ENCODE results near the gene KRT84.
"Not testable (repeated sequence)": the region's sequence is repeated elsewhere in the genome, so short reads cannot be mapped to it uniquely, and the experiment has no call there.

The KRT84 gene

DNA sequence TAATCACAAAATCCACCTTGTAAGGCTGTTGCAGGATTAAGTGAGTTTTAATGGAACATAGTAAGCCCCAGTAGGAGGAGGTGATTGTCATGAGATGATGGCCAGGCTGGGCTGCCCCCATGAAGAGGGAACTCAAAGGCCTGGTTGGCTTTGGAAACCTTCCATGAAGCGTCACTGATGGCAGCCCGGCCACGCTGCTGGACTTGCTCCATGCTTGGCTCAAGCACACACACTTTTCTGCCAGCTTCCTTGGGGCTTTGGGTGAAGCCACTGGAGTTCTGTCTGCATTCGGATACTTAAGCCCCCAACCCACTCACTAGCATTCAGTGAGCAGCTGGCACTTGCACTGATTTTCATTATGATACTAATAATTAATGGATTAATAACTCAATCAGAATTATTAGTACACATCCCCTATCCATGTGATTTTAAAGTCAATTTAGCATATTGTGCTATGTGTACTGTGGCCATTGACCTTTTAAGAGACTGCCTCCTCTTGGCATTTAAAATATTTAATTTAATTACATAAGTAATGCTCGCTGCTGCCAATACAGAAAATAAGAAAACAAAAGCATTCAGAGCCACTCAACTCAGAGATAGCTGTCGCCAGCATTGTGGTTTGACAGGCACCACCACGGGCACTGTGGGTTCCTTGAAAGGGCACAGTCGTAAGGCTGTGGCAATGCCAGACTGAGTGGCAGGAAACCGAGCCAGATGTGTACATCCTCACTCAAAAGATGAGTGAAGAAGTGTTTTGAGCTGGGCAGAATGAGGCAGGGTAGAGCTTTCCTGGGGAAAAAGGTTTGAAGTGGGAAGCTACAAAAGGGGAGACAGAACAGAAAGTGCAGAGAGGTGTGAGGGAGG lies 34.0 kb downstream of the KRT84 start:
- in situ Hi-C loops (cut with MboI; ENCODE audit: low pct_unique_long_range_greater_than_20kb, low sequenced_read_pairs), result no loop called here
- no peak for DNase-seq

DNA sequence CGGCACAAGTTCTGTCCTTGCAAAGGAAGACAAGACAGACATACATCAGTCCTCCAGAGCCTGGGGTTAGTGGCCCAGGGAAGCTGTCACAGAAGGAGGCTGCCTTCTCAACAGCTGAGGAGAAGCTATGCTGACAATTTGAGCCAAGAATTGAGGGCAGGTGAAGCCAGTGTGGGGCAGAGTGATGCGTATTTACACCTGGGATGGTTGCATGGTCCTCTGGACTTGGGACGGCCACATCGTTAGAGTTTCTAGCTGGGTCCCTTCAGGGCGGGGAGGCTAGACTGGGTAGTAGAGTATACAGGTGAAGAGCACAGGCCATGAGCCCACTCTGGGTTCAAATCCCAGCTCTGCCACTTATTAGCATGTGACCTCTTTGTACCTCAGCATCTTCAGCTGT lies 34.7 kb downstream of the KRT84 start:
- in situ Hi-C loops (cut with MboI; ENCODE audit: low pct_unique_long_range_greater_than_20kb, low sequenced_read_pairs), result no loop called here

DNA sequence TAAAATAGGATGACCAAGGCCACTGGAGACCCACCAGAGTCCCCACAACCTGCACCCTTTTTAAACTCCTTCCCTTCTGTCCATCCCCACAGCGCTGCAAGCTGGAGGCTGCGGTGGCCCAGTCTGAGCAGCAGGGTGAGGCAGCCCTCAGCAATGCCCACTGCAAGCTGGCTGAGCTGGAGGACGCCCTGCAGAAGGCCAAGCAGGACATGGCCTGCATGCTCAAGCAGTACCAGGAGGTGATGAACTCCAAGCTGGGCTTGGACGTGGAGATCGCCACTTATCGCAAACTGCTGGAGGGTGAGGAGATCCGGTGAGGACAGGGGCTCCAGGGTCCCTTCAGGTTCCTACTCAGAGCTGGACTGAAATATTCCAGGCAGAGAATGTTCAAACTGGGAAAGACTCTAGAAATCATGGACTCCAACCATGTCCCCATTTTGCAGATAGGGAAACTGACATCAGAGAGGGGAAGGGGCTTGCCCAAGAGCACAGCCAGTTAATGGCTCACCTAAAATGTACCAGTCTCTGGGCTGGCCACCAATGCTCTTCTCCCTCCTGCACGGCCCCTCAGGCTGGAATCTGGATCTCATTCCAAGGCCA lies 35.3 kb downstream of the KRT84 start:
- no peak for DNase-seq
- in situ Hi-C loops (cut with MboI; ENCODE audit: low pct_unique_long_range_greater_than_20kb, low sequenced_read_pairs), result no loop called here

More for the DNA sequence above, 34.7 kb downstream of the KRT84 start:
- DNase-seq, result no peak

DNA sequence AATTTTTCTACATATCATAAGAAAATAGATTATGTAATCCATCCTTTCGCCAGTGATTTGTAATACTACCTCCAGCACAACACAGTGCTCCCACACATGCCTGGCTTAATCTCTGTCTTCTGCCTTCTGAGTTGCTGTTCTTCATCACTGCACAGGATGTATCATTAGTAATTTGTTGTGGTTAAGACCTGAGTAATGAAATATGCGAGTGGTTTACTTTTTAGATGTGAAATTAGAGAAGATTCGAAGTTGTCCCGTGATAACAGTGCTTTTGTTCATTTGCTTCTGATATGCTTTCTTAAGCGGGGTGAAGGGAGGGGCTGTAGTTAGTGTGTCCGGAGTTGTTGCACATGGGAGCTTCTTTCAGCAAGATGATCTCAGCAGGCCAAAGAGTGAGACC lies 36.3 kb downstream of the KRT84 start:
- in situ Hi-C loops (cut with MboI; ENCODE audit: low pct_unique_long_range_greater_than_20kb, low sequenced_read_pairs), result no loop called here

DNA sequence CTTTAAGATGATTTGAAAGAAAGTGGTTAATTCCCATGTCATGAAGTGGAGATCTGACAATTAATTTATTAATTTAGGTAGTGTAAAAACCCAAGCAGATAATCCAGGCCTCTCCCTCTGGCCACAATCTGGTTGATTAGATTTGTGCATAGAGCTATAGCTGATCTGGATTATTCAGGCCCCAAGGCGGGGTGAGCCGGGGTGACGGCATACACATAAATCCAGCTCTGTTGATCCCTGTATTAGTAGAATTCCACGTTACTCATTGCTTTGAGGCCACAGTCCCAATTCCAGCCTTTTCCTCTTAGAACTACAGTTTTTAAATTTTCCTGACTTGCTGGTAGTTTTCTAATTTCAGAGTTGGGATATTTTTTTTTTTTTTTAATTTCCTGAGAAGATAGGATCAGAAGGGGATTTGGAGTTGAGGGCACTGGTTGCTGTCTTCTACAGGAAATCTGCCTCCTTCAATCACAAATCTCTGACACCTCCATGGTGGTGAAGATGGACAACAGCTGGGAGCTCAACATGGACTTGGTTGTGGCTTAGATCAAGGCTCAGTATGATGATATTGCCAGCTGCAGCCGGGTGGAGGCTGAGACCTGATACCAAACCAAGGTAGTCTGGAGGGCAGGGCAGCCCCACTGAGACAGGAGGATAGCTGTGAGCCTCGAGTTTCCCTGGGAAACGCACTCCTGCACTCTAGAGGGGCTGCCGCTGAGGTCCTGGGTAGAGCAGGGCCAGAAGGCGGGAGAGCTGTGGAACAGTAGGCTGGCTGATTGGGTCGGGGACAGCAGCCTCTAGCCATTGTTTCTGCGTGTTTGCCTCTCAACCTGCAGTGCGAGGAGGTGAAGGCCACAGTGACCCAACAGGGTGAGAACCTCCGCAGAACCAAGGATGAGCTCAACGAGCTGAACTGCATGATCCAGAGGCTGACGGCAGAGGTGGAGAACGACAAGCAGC lies 37.6 kb downstream of the KRT84 start:
- DNase-seq, result no peak
- in situ Hi-C loops (cut with MboI; ENCODE audit: low pct_unique_long_range_greater_than_20kb, low sequenced_read_pairs), result no loop called here

More for the DNA sequence above, 36.3 kb downstream of the KRT84 start:
- DNase-seq, result no peak

DNA sequence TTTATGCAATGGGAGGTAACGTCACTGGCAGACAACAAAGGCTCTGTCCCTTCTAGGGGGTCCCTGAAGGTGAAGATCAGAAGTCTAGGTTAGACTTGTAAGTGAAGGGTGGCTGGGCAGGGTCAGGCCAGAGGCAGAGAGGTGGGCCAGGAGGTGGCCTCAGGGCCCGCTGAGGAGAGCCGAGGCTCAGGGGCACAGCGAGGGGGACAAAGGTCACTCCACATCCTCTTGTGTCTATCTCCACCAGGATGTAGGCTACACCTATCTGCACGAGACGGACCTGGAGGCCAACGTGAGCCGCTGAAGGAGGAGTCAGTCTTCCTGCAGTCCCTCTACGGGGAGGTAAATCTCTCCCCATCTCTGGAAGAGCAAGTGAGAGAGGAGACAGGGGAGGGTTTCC lies 38.4 kb downstream of the KRT84 start:
- DNase-seq, result no peak
- in situ Hi-C loops (cut with MboI; ENCODE audit: low pct_unique_long_range_greater_than_20kb, low sequenced_read_pairs), result no loop called here

DNA sequence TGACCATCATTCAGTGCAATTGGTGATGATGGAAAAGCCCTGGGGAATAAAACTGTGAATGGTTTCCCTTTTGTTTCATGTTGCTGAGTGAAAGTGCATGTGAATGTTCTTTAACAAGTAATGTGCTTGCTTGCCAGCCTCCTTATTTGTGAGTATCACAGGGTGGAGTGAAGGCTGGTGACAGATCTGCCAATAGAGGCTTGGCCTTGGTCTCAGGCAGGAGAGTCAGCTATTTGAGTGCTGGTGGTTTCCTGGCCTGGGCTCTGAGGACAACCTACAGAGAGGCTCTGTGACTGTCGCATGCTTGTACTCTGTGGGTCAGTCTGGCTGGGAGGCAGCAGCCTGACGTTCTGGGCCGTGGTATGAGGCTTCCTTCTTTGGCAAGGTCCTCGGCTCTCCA lies 38.9 kb downstream of the KRT84 start:
- in situ Hi-C loops (cut with MboI; ENCODE audit: low pct_unique_long_range_greater_than_20kb, low sequenced_read_pairs), result no loop called here
- no peak for DNase-seq

DNA sequence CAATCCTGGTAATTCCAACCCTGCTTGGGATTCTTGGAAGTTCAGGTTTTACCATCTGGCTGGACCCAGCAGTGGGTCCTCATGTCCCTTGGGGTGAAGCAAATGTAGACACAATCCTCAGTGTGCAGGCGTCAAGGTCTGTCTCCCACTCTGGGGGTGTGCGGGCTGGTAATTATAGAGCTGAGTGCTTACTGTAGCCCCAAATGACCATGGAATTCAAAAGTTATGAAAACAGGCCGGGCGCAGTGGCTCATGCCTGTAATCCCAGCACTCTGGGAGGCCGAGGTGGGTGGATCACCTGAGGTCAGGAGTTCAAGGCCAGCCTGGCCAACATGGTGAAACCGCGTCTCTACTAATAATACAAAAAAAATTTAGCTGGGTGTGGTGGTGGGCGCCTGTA lies 40.4 kb downstream of the KRT84 start:
- in situ Hi-C loops (cut with MboI; ENCODE audit: low pct_unique_long_range_greater_than_20kb, low sequenced_read_pairs); DNase-seq: not testable (repeated sequence)

DNA sequence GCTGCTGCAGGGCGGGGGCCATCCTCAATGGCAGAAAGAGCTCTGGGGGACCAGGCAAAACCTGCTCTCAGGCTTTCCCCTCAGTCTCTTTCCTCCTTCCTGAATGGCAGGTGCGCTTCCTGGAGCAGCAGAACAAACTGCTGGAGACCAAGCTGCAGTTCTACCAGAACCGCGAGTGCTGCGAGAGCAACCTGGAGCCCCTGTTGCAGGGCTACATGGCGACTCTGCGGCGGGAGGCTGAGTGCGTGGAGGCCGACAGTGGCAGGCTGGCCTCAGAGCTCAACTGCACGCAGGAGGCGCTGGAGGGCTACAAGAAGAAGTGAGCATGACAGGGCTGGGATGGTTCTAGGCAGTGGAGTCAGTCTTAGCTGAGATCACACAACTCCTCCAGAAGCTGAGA lies 41.3 kb downstream of the KRT84 start:
- in situ Hi-C loops (cut with MboI; ENCODE audit: low pct_unique_long_range_greater_than_20kb, low sequenced_read_pairs), result no loop called here
- DNase-seq, result no peak

DNA sequence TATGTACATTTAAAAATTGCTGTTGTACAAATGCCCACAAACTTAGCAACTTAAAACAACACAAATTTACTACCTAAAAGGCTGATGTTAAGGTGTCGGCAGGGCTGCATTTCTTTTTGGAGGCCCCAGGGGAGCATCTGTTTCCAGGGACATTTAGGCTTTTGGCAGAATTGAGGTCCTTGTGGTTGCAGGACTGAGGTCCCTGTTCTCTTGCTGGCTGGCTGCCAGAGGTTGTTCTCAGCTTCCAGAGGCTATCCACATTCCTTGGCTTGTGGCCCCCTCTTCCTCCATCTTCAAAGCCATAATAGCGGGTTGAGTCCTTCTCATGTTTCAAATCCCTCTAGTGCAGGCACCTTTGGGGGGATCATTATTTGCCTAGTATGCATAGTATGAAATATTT lies 41.9 kb downstream of the KRT84 start:
- in situ Hi-C loops (cut with MboI; ENCODE audit: low pct_unique_long_range_greater_than_20kb, low sequenced_read_pairs), result no loop called here
- DNase-seq, result no peak

DNA sequence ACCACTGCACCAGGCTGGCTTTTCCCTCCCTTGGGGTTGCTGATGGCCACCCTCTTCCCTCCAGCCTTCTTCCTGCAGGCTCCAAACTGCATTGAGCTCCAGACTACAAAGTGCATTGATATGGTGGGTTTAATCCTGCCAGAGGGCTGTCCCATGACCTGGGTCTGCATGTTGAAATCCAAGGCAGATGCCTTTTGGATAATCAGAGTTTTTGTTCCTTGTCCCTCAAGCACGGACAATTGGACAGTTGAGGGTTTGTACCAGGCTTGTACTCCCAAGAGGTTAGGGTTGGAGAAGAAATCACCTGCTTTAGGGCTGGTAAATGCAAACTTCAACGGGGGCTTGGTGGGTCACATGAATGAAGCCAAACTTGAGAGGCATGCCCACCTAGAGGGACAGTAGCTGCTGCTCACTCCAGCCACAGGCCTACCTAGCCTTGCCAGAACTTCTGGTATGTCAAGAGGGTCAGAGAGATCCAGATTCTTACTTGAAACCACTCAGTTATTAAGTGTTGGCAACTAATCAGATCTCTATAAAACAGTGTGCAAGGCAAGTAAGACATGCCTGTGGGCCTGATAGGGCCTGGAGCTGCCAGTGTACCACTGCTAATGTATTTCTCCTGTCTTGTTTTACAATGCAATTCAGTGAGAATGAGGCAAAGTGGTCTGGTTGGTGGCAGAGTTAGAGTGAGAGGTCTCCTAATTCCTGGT lies 42.5 kb downstream of the KRT84 start:
- in situ Hi-C loops (cut with MboI; ENCODE audit: low pct_unique_long_range_greater_than_20kb, low sequenced_read_pairs), result no loop called here
- DNase-seq, result no peak

DNA sequence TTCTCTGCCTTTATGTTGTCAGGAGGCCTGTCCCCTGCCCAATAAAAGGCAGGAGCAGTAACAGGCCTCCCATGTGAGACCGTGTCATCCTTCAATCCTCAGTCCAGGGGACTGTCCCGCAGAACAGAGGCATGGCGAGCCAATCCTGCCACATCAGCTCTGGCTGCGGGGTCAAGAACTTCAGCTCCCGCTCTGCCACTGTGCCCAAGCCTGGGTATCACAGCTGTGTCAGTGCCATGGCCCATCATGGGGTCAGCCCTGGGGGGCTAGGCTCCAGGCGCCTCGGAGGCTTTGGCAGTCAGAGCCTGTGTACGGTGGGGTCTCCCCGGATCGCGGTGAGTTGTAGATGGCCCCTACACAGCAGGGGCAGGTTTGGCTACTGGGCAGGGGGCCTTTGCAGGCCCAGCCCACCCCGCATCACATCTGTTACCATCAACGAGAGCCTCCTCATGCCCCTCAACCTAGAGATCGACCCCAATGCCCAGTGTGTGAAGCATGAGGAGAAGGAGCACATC lies 44.3 kb downstream of the KRT84 start:
- in situ Hi-C loops (cut with MboI; ENCODE audit: low pct_unique_long_range_greater_than_20kb, low sequenced_read_pairs), result no loop called here
- DNase-seq, result no peak

DNA sequence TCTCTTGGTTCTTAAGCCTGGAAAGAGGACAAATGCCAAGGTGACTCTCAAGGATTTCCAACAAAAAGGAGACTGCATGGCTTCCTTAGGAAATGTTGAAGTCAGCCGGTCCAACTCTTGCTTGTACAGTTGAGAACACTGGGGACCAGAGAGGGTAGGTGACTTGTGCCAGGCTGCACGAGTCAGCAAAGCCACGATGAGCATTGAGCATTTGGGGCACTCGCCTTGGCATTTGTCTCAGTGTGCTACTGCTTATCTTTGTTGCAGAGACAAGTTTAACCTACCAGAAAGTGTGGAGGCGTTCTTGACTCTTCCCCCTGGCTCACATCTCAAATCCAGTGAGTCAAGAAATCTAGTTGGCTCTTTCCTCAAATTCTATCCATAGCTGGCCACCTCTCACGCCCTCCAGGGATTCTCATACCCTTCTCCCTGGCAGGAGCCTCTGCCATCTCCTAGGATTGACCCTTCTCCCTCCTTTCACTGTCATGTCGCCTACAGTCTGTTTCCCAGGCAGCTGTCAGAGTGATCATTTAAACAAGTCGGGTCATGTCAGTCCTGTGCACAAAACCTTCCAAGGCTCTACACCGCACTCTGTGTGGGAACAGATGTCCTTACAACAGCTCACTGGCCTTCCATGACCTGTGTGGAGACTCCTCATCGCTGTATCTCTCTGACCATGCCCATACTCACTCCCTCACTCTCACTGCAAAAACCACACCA lies 47.1 kb downstream of the KRT84 start:
- in situ Hi-C loops (cut with MboI; ENCODE audit: low pct_unique_long_range_greater_than_20kb, low sequenced_read_pairs), result no loop called here
- DNase-seq, result no peak

DNA sequence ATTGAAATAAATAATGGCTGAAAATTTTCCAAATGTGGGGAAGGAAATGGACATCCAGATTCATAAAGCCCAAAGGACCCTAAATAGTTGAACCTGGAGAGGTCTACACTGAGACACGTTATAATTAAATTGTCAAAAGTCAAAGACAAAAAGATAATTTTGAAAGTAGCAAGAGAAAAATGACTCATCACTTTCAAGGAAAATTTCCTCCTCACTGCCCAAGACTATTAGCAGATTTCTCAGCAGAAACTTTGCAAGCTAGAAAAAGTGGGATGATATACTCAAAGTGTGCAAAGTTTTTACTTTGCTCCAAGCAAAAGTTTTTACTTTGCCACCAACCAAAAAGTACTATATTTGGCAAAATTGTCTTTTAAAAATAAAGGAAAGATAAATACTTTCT lies 48.4 kb downstream of the KRT84 start:
- in situ Hi-C loops (cut with MboI; ENCODE audit: low pct_unique_long_range_greater_than_20kb, low sequenced_read_pairs), result no loop called here
- no peak for DNase-seq

DNA sequence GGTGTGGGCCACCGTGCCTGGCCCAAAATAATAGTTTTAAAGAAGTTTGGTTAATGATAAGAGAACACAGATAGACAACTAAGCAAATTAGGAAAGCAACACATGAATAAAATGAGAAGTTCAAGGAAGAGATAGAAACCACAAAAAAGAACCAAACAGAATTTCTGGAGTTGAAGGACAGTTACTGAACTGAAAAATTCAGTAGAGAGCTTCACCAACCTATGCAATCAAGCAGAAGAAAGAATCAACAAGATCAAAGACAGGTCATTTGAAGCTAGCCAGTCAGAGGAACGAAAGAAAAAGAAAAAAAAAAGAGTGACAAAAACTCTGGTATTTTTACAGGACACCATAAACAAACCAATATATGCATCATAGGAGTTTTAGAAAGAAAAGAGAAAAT lies 48.8 kb downstream of the KRT84 start:
- DNase-seq, result no peak
- in situ Hi-C loops (cut with MboI; ENCODE audit: low pct_unique_long_range_greater_than_20kb, low sequenced_read_pairs), result no loop called here

DNA sequence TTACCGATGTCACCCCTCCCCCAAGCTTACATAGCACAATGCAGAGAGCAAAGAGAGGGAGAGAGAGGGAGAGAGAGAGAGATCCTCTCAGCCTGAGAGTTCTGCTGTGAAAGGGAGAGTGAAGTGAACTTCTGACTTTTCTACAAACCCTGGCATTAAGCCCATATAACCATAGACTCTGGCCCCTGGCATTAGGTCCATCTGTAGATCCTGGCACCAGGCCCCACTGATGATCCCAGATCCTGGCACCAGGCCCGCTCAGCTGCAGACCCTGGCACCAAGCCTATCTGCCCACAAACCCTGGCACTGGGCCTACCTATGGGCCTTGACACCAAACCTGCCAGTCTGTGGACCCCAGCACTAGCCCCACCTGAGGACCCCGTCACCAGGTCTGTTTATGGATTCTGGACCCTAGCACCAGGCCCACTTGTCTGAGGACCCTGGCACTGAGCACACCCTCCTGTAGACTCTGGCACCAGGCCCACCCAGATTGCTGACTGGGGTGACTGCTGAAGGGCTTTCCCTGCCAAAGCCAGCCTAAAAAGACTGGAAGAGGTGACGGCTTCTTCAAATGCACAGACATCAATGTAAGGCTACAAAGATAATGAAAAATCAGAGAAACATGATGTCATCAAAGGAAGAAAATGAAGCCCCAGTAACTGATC lies 49.7 kb downstream of the KRT84 start:
- DNase-seq, result no peak
- in situ Hi-C loops (cut with MboI; ENCODE audit: low pct_unique_long_range_greater_than_20kb, low sequenced_read_pairs), result no loop called here

DNA sequence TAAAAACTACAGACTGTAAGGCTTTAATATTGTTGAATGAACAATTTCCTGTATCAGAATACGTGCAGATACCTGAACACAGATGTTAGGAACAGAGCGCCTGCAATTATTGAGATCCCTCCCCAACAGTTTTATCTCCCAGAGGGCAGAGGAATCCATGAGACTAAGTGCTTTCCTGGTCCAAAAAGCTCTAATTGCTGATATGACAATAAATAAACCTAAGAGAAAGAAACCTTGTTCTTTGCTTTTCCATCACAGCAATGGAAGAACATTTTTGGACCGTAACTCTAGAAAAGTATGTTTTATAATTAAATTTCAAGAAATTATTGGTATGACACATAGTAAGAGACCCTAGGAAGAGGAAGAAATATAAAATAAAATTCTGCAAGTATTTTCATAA lies 51.3 kb downstream of the KRT84 start:
- in situ Hi-C loops (cut with MboI; ENCODE audit: low pct_unique_long_range_greater_than_20kb, low sequenced_read_pairs), result no loop called here
- no peak for DNase-seq

DNA sequence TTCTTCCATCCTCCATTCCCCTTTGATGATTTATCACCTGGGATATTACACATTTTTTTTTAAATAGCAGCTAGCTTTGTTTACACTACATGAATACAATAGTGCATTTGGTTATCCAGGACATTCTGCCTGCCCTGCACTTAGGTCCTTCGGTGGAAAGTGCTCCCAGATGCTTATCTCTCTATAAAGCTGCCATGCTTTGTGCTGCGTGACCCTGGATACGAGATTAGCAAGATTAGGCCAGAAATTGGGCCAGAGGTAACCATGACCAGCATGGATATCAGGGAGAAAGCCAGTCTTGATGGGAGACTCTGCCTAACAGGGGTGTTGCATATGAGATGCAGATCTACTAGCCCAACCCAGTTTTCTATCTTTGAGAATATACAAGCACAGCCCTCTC lies 52.1 kb downstream of the KRT84 start:
- DNase-seq, result no peak

More for the DNA sequence above, 52.1 kb downstream of the KRT84 start:
- in situ Hi-C loops (cut with MboI; ENCODE audit: low pct_unique_long_range_greater_than_20kb, low sequenced_read_pairs), result no loop called here
